Measurements from ENCODE around the gene FBXW7.

- TF ChIP-seq CEBPB (IDR thresholded peaks at IDR 0.05) (no peak), POLR2A (IDR thresholded peaks at IDR 0.05; ENCODE audit: low read length) (no peak), CTCF (IDR thresholded peaks at IDR 0.05) (no peak), ZFP36 (IDR thresholded peaks at IDR 0.05; ENCODE audit: borderline replicate concordance, partially characterized antibody) (no peak), JUN (IDR thresholded peaks at IDR 0.05) (no peak), RAD21 (conservative IDR thresholded peaks at IDR 0.05 in 1 of 2, IDR thresholded peaks at IDR 0.05 in 1 of 2) (no peak), HDAC2 (IDR thresholded peaks at IDR 0.05) (no peak), REST (IDR thresholded peaks at IDR 0.05) (no peak), MAFK (IDR thresholded peaks at IDR 0.05; ENCODE audit: partially characterized antibody) (no peak), JUNB (IDR thresholded peaks at IDR 0.05) (no peak)
- TF ChIP-seq, protein P1, sequence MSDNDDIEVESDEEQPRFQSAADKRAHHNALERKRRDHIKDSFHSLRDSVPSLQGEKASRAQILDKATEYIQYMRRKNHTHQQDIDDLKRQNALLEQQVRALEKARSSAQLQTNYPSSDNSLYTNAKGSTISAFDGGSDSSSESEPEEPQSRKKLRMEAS (IDR thresholded peaks at IDR 0.05) = no peak
- TF ChIP-seq, protein P2, sequence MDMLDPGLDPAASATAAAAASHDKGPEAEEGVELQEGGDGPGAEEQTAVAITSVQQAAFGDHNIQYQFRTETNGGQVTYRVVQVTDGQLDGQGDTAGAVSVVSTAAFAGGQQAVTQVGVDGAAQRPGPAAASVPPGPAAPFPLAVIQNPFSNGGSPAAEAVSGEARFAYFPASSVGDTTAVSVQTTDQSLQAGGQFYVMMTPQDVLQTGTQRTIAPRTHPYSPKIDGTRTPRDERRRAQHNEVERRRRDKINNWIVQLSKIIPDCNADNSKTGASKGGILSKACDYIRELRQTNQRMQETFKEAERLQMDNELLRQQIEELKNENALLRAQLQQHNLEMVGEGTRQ (IDR thresholded peaks at IDR 0.05) = no peak
These were observed 105.4 kb downstream of the FBXW7 start for GRCh38 chr4:152430507-152430906.

Data from A549 (cell line).